Lung (tissue), 12 donors: ENCODE measurements around the gene PRR15L. TPM values are rescaled to one million over a fixed set of nuclear protein-coding genes. Genes with fewer than 3 reads are reported as not detected.
"Not testable (repeated sequence)": the region's sequence is repeated elsewhere in the genome, so short reads cannot be mapped to it uniquely, and the experiment has no call there.

Experiments used
- ATAC-seq: fragments of 200-7000 bp; cut with Tn5 transposase; one replicate; pipeline ENCODE4 v1.9.1; 2020; ENCODE audit warnings: moderate number of reproducible peaks; ENCODE audit not compliant: insufficient read depth, low FRiP score
- DNase-seq, 3 donors: peaks; one replicate each; pipeline ENCODE4 v3.0.0-alpha.2; 2013 to 2017
- H3K27ac ChIP-seq, 2 donors: one replicate each; pipeline ENCODE4 v1.5.1; 2013; ENCODE audit warnings: mild to moderate bottlenecking in 2 of 2, moderate library complexity in 2 of 2, control low read depth in 1 of 2, inconsistent platforms in 1 of 2, low read depth in 1 of 2, low read length in 1 of 2
- H3K27me3 ChIP-seq, 3 donors: one replicate each; pipeline ENCODE4 v1.5.1; 2013; ENCODE audit warnings: low read length in 2 of 3; ENCODE audit not compliant: control insufficient read depth in 3 of 3, insufficient read depth in 3 of 3
- H3K36me3 ChIP-seq, 4 donors: one replicate each; pipeline ENCODE4 v1.5.1; 2013; ENCODE audit warnings: low read length in 4 of 4, mild to moderate bottlenecking in 1 of 4, moderate library complexity in 1 of 4; ENCODE audit not compliant: control insufficient read depth in 4 of 4, insufficient read depth in 4 of 4
- H3K4me1 ChIP-seq, 5 donors: one replicate each; pipeline ENCODE4 v1.5.1; 2013; ENCODE audit warnings: low read length in 5 of 5, mild to moderate bottlenecking in 2 of 5, moderate library complexity in 1 of 5; ENCODE audit not compliant: control insufficient read depth in 5 of 5, insufficient read depth in 5 of 5
- H3K4me3 ChIP-seq: one replicate; pipeline ENCODE4 v1.5.1; 2013; ENCODE audit warnings: mild to moderate bottlenecking, control low read depth, moderate library complexity
- H3K9ac ChIP-seq, 2 donors: one replicate each; pipeline ENCODE4 v1.5.1; 2013; ENCODE audit warnings: low read length in 2 of 2, control low read depth in 1 of 2; ENCODE audit not compliant: insufficient read depth in 1 of 2
- H3K9me3 ChIP-seq, 4 donors: one replicate each; pipeline ENCODE4 v1.5.1; 2013; ENCODE audit warnings: low read length in 3 of 4, mild to moderate bottlenecking in 1 of 4, moderate library complexity in 1 of 4; ENCODE audit not compliant: control insufficient read depth in 4 of 4, insufficient read depth in 3 of 4
- CTCF ChIP-seq: IDR thresholded peaks from 2 replicates; pipeline ENCODE4 v1.5.1; 2012; ENCODE audit warnings: mild to moderate bottlenecking; ENCODE audit errors: control extremely low read depth, extremely low read depth
- WGBS, 2 donors: extraction: QIAGEN DNeasy Blood & Tissue Kit; methylation state at CpG; one replicate each; pipeline ENCODE4 v1.1.7; 2013; 5-methylcytosine and 5-hydroxymethylcytosine counted together
- polyA plus RNA-seq, 2 donors: library from polyadenylated mRNA; stranded (reverse); fragments of 200-250 nt; gene quantifications; one replicate each; pipeline ENCODE4 v1.2.1, GENCODE V29; 2013
- total RNA-seq, 2 donors: library from RNA; depleted of rRNA in 1 of 2; stranded (reverse); fragments of >200 nt in 1 of 2; gene quantifications; one replicate each; pipeline ENCODE4 v1.2.1, GENCODE V29; 2014 to 2021
- donor health status: control.
- donor health status: control.
- donor health status: Bipolar disorder and iron deficiency.
- donor health status: healthy.
- donor health status: DM: yes; HTN: yes; CAD: no.

The PRR15L gene
- total and polyA plus RNA-seq, 4 donors: 59.5 to 98.5 (median 75.5) TPM

GRCh38 chr17:47935961-47936360, 21.7 kb downstream of the PRR15L start:
- 64 to 83% methylated on average over 5 of the region's 5 CpGs for WGBS, 2 donors

GRCh38 chr17:47935468-47935867, 22.2 kb downstream of the PRR15L start:
- not testable (repeated sequence) for H3K4me1 ChIP-seq, H3K4me3 ChIP-seq, DNase-seq, ATAC-seq, H3K27ac ChIP-seq, H3K9ac ChIP-seq, H3K36me3 ChIP-seq, H3K27me3 ChIP-seq, H3K9me3 ChIP-seq
- WGBS, 2 donors: 84 to 86% methylated on average over 3 of the region's 3 CpGs

More at GRCh38 chr17:47935961-47936360, 21.7 kb downstream of the PRR15L start:
- ATAC-seq (peak; percentile 34), DNase-seq (no peak)
- Histone ChIP-seq H3K27ac (no peak overlapping the region), H3K9ac (no peak overlapping the region), H3K4me1 (peaks cover 0 to 11% (median 2%) of the 10 kb centered on the region in 5 donors), H3K9me3 (no peaks in the 10 kb centered on the region), H3K36me3 (peaks cover 0 to 4% (median under 1%) of the 10 kb centered on the region in 4 donors), H3K4me3 (no peak overlapping the region), H3K27me3 (no peaks in the 10 kb centered on the region)
- TF ChIP-seq CTCF: no peak

- Histone ChIP-seq H3K4me3 (no peak overlapping the region), H3K27me3 (no peaks in the 10 kb centered on the region), H3K9ac (no peak overlapping the region), H3K9me3 (no peaks in the 10 kb centered on the region), H3K4me1 (peaks cover 0 to 4% (median 0%) of the 10 kb centered on the region in 5 donors), H3K27ac (no peak overlapping the region), H3K36me3 (peaks cover 0 to 9% (median 2%) of the 10 kb centered on the region in 4 donors)
- WGBS, 2 donors: 79 to 98% methylated on average over 1 of the region's 1 CpG
- ATAC-seq (no peak), DNase-seq (no peak)
- no peak for TF ChIP-seq CTCF
Observed at GRCh38 chr17:47934856-47935255, 22.8 kb downstream of the PRR15L start.

- 82 to 86% methylated on average over 4 of the region's 4 CpGs for WGBS, 2 donors
- Histone ChIP-seq H3K9ac (no peak overlapping the region), H3K4me1 (peaks cover 0 to 4% (median 0%) of the 10 kb centered on the region in 5 donors)
Observed at GRCh38 chr17:47931848-47932247, 25.8 kb downstream of the PRR15L start.

More at GRCh38 chr17:47931848-47932247, 25.8 kb downstream of the PRR15L start:
- no peak overlapping the region for H3K27ac ChIP-seq
- TF ChIP-seq CTCF: no peak
- peaks cover 0 to 31% (median 5%) of the 10 kb centered on the region in 4 donors for H3K36me3 ChIP-seq
- H3K9me3 ChIP-seq: no peaks in the 10 kb centered on the region
- H3K4me3 ChIP-seq: no peak overlapping the region
- H3K27me3 ChIP-seq: no peaks in the 10 kb centered on the region
- DNase-seq (no peak), ATAC-seq (no peak)
